ENCODE results near the gene HS3ST3A1. TPM values are rescaled to one million over a fixed set of nuclear protein-coding genes. Genes with fewer than 3 reads are reported as not detected.

Gene HS3ST3A1
- total and polyA plus RNA-seq, 2 experiments from 2014 or later = 5.4 to 24.1 TPM

- TF ChIP-seq EZH2phosphoT487 (IDR thresholded peaks at IDR 0.05; ENCODE audit: unreplicated experiment) = no peak
- TF ChIP-seq ETS1 (IDR thresholded peaks at IDR 0.05) = no peak
- no peak for TF ChIP-seq CREB1 (CRISPR knock-in tag; IDR thresholded peaks at IDR 0.05; ENCODE audit: low read depth)
Observed at GRCh38 chr17:13636951-13637350, 35.2 kb upstream of the HS3ST3A1 start (continued).

- DNase-seq (ENCODE audit: low spot score) = no peak
- no peaks in the 10 kb centered on the region for H3K4me1 ChIP-seq (ENCODE audit: insufficient read depth)
- no peak overlapping the region; the same call in 1 of the 2 replicates for H2AFZ ChIP-seq
Observed at GRCh38 chr17:13635951-13636350, 34.2 kb upstream of the HS3ST3A1 start.

GRCh38 chr17:13634021-13634420 lies 32.3 kb upstream of the HS3ST3A1 start:
- Histone ChIP-seq H3K4me3 (no peak overlapping the region), H3K27ac (ENCODE audit: low read depth) (no peak overlapping the region), H3K4me2 (no peak overlapping the region), H3F3A (replicated peaks; ENCODE audit: low read depth) (no peaks in the 10 kb centered on the region), H3K79me2 (replicated peaks; ENCODE audit: insufficient read depth) (no peaks in the 10 kb centered on the region), H3K27me3 (ENCODE audit: insufficient read depth) (no peaks in the 10 kb centered on the region), H3K36me3 (ENCODE audit: insufficient read depth) (no peaks in the 10 kb centered on the region), H3K4me1 (ENCODE audit: insufficient read depth) (no peaks in the 10 kb centered on the region), H3K9me2 (ENCODE audit: insufficient read depth) (no peaks in the 10 kb centered on the region), H4K20me1 (replicated peaks; ENCODE audit: insufficient read depth) (no peaks in the 10 kb centered on the region), H2AFZ (no peak overlapping the region)
- H3K9me3 Mint-ChIP-seq = peaks cover 3% of the 10 kb centered on the region; the same call in 1 of the 3 replicates
- ATAC-seq = no peak
- no peak for DNase-seq (ENCODE audit: low spot score)
- no peaks in the 10 kb centered on the region for H3K27me3 Mint-ChIP-seq (ENCODE audit: insufficient read depth, low read depth, poor library complexity)
- H3K4me1 Mint-ChIP-seq = peaks cover 7% of the 10 kb centered on the region; the same call in 1 of the 3 replicates
- H3K27ac Mint-ChIP-seq = no peak overlapping the region
- peaks cover 3% of the 10 kb centered on the region; the same call in 1 of the 3 replicates for H3K36me3 Mint-ChIP-seq (ENCODE audit: low read depth)
- H3K4me3 Mint-ChIP-seq = no peak overlapping the region
- TF ChIP-seq STAT1 (IDR thresholded peaks at IDR 0.05; ENCODE audit: unreplicated experiment) (no peak), ZNF331 (CRISPR knock-in tag; IDR thresholded peaks at IDR 0.05; ENCODE audit: low read depth) (no peak), EZH2phosphoT487 (IDR thresholded peaks at IDR 0.05; ENCODE audit: unreplicated experiment) (no peak), NANOG (IDR thresholded peaks at IDR 0.05; ENCODE audit: borderline replicate concordance) (no peak)

More at GRCh38 chr17:13635951-13636350, 34.2 kb upstream of the HS3ST3A1 start:
- H3K36me3 ChIP-seq (ENCODE audit: insufficient read depth) = no peaks in the 10 kb centered on the region
- no peak overlapping the region for H3K4me2 ChIP-seq
- H3K9me3 Mint-ChIP-seq = peaks cover 3% of the 10 kb centered on the region; the same call in 1 of the 3 replicates
- TF ChIP-seq ZNF114 (CRISPR knock-in tag; IDR thresholded peaks at IDR 0.05) = no peak
- no peaks in the 10 kb centered on the region for H3F3A ChIP-seq (replicated peaks; ENCODE audit: low read depth)
- ATAC-seq = no peak
- H3K4me3 Mint-ChIP-seq = no peak overlapping the region
- no peaks in the 10 kb centered on the region for H4K20me1 ChIP-seq (replicated peaks; ENCODE audit: insufficient read depth)
- H3K27me3 Mint-ChIP-seq (ENCODE audit: insufficient read depth, low read depth, poor library complexity) = no peaks in the 10 kb centered on the region
- no peak overlapping the region for H3K4me3 ChIP-seq
- H3K36me3 Mint-ChIP-seq (ENCODE audit: low read depth) = peaks cover 3% of the 10 kb centered on the region; the same call in 1 of the 3 replicates
- H3K27ac Mint-ChIP-seq = no peak overlapping the region
- H3K4me1 Mint-ChIP-seq = peaks cover 13% of the 10 kb centered on the region; the same call in 2 of the 3 replicates
- no peaks in the 10 kb centered on the region for H3K79me2 ChIP-seq (replicated peaks; ENCODE audit: insufficient read depth)
- H3K27me3 ChIP-seq (ENCODE audit: insufficient read depth) = no peaks in the 10 kb centered on the region
- no peak overlapping the region for H3K27ac ChIP-seq (ENCODE audit: low read depth)
- 0 out of 2 replicates have a peak, but pooled peaks cover under 1% of the 10 kb centered on the region for H3K9me2 ChIP-seq (ENCODE audit: insufficient read depth)

GRCh38 chr17:13631529-13631928 lies 29.8 kb upstream of the HS3ST3A1 start:
- DNase-seq (ENCODE audit: low spot score) = no peak
- no peaks in the 10 kb centered on the region for H3F3A ChIP-seq (replicated peaks; ENCODE audit: low read depth)
- no peaks in the 10 kb centered on the region for H3K4me1 ChIP-seq (ENCODE audit: insufficient read depth)
- Mint-ChIP-seq H3K4me3 (no peak overlapping the region), H3K27me3 (ENCODE audit: insufficient read depth, low read depth, poor library complexity) (no peaks in the 10 kb centered on the region), H3K4me1 (no peaks in the 10 kb centered on the region), H3K9me3 (no peaks in the 10 kb centered on the region), H3K36me3 (ENCODE audit: low read depth) (no peaks in the 10 kb centered on the region), H3K27ac (no peak overlapping the region)
- H3K27ac ChIP-seq (ENCODE audit: low read depth) = no peak overlapping the region
- no peaks in the 10 kb centered on the region for H3K36me3 ChIP-seq (ENCODE audit: insufficient read depth)
- H3K4me2 ChIP-seq = no peak overlapping the region
- no peaks in the 10 kb centered on the region for H3K9me2 ChIP-seq (ENCODE audit: insufficient read depth)
- H2AFZ ChIP-seq = no peak overlapping the region
- H3K27me3 ChIP-seq (ENCODE audit: insufficient read depth) = no peaks in the 10 kb centered on the region
- H4K20me1 ChIP-seq (replicated peaks; ENCODE audit: insufficient read depth) = no peaks in the 10 kb centered on the region
- H3K79me2 ChIP-seq (replicated peaks; ENCODE audit: insufficient read depth) = no peaks in the 10 kb centered on the region
- ATAC-seq = no peak
- H3K4me3 ChIP-seq = no peak overlapping the region
- TF ChIP-seq STAT1 (IDR thresholded peaks at IDR 0.05; ENCODE audit: unreplicated experiment) (no peak), CTCF (conservative IDR thresholded peaks at IDR 0.05; ENCODE audit: low read depth in 2 of 2) (no peak), REST (IDR thresholded peaks at IDR 0.05; ENCODE audit: unreplicated experiment) (no peak), POLR2AphosphoS5 (IDR thresholded peaks at IDR 0.05; ENCODE audit: low read depth) (no peak), ETS1 (IDR thresholded peaks at IDR 0.05) (no peak), ZNF331 (CRISPR knock-in tag; IDR thresholded peaks at IDR 0.05; ENCODE audit: low read depth) (no peak), ZNF114 (CRISPR knock-in tag; IDR thresholded peaks at IDR 0.05) (no peak)
